ENCODE data around the gene SEMA3F.

DNA sequence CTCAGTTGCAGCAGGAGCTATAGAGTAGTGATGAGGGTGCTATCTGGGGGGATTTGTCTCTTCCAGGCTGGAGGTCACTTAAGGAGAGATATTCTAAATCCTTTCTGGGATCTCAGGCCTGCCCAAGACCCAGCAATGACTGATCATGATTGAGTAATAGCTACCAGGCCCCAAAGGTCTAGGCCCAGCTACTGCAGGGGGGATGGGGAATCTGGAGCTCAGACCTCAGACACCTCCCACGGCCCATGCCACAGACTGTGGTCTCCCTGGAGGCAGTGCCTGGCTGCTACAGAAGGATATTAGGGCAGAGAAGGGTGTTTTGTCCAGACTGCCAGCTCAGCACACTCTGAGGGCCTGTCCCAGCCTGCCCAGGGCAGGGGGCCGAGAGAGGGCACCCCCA is 56.8 kb downstream of the SEMA3F start:
- TF ChIP-seq, protein P1, sequence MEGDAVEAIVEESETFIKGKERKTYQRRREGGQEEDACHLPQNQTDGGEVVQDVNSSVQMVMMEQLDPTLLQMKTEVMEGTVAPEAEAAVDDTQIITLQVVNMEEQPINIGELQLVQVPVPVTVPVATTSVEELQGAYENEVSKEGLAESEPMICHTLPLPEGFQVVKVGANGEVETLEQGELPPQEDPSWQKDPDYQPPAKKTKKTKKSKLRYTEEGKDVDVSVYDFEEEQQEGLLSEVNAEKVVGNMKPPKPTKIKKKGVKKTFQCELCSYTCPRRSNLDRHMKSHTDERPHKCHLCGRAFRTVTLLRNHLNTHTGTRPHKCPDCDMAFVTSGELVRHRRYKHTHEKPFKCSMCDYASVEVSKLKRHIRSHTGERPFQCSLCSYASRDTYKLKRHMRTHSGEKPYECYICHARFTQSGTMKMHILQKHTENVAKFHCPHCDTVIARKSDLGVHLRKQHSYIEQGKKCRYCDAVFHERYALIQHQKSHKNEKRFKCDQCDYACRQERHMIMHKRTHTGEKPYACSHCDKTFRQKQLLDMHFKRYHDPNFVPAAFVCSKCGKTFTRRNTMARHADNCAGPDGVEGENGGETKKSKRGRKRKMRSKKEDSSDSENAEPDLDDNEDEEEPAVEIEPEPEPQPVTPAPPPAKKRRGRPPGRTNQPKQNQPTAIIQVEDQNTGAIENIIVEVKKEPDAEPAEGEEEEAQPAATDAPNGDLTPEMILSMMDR (IDR thresholded peaks at IDR 0.05; ENCODE audit: poor library complexity) = no peak
- TF ChIP-seq EZH2 (IDR thresholded peaks at IDR 0.05; ENCODE audit: borderline replicate concordance) = no peak
